22Rv1 (cell line): ENCODE results near the gene INHA.

Experiments used
- CTCF ChIP-seq: fragments of 450-650 bp; IDR thresholded peaks from 2 replicates; pipeline ENCODE4 v1.5.1; 2017; ENCODE audit warnings: mild to moderate bottlenecking
- ZFX ChIP-seq: fragments of 450-650 bp; IDR thresholded peaks from 2 replicates; pipeline ENCODE4 v1.6.1; 2017; ENCODE audit warnings: antibody characterized with exemption, borderline replicate concordance

GRCh38 chr2:219545295-219545942 lies 26.7 kb upstream of the INHA start:
- TF ChIP-seq CTCF (no peak), ZFX (no peak)
